Smooth muscle cell (in vitro differentiated cells): ENCODE measurements around the gene CELSR2. TPM values are rescaled to one million over a fixed set of nuclear protein-coding genes. Genes with fewer than 3 reads are reported as not detected.

Experiments
- DNase-seq: peaks from one replicate; lab custom pipeline; 2025; ENCODE audit not compliant: unreplicated experiment; lab: John Stamatoyannopoulos, UW
- H2AFZ ChIP-seq: fragments of 200-600 bp; sonication (generic); 2 replicates; pipeline ENCODE4 v1.6.0; 2016; ENCODE audit warnings: antibody characterized with exemption, low read depth, mild to moderate bottlenecking
- H3F3A ChIP-seq: fragments of 200-600 bp; sonication (generic); 2 replicates; pipeline ENCODE4 v1.6.0; 2017; ENCODE audit warnings: antibody characterized with exemption, low read depth
- H3K27ac ChIP-seq: fragments of 200-600 bp; sonication (generic); 2 replicates; pipeline ENCODE4 v1.5.1; 2016; ENCODE audit warnings: low read depth, mild to moderate bottlenecking
- H3K27me3 ChIP-seq: fragments of 200-600 bp; sonication (generic); 2 replicates; pipeline ENCODE4 v1.6.1; 2016; ENCODE audit warnings: low read depth, mild to moderate bottlenecking
- H3K36me3 ChIP-seq: fragments of 200-600 bp; sonication (generic); 2 replicates; pipeline ENCODE4 v1.5.1; 2016; ENCODE audit warnings: low read depth
- H3K4me1 ChIP-seq: fragments of 200-600 bp; sonication (generic); 2 replicates; pipeline ENCODE4 v1.5.1; 2016; ENCODE audit warnings: low read depth
- H3K4me2 ChIP-seq: fragments of 200-600 bp; sonication (generic); 2 replicates; pipeline ENCODE4 v1.6.0; 2016; ENCODE audit warnings: mild to moderate bottlenecking
- H3K4me3 ChIP-seq: fragments of 200-600 bp; sonication (generic); 2 replicates; pipeline ENCODE4 v1.5.1; 2016; ENCODE audit warnings: mild to moderate bottlenecking
- H3K79me2 ChIP-seq: fragments of 200-600 bp; sonication (generic); 2 replicates; pipeline ENCODE4 v1.6.0; 2016; ENCODE audit warnings: low read depth, mild to moderate bottlenecking
- H3K9ac ChIP-seq: fragments of 200-600 bp; sonication (generic); 2 replicates; pipeline ENCODE4 v1.6.0; 2016; ENCODE audit warnings: low read depth
- H3K9me3 ChIP-seq: fragments of 200-600 bp; sonication (generic); replicated peaks from 2 replicates; pipeline ENCODE4 v1.5.1; 2016; ENCODE audit warnings: low read depth
- H4K20me1 ChIP-seq: fragments of 200-600 bp; sonication (generic); 2 replicates; pipeline ENCODE4 v1.6.0; 2016; ENCODE audit warnings: low read depth
- WGBS: methylation state at CpG from one replicate; pipeline ENCODE4 v1.1.7; 2016; ENCODE audit warnings: low lambda C conversion rate; 5-methylcytosine and 5-hydroxymethylcytosine counted together
- polyA plus RNA-seq: library from polyadenylated mRNA; unstranded; fragments of >200 nt; fragmentation: Nextera tagmentation; extraction: Ambion mirVana; gene quantifications from 2 replicates; pipeline ENCODE4 v1.2.1, GENCODE V29; 2016
- total RNA-seq: library from RNA; depleted of rRNA; stranded (reverse); fragments of >200 nt; gene quantifications from 2 replicates; pipeline ENCODE4 v1.2.3, GENCODE V29; 2014
- TF ChIP-seq, protein P1 (sequence below): fragments of 200-600 bp; sonication (generic); IDR thresholded peaks from 2 replicates; pipeline ENCODE4 v1.5.1; 2017; ENCODE audit warnings: borderline replicate concordance, mild to moderate bottlenecking, antibody characterized with exemption; ENCODE audit not compliant: insufficient read depth, poor library complexity, severe bottlenecking

The CELSR2 gene
- total and polyA plus RNA-seq, 2 experiments from 2014 or later: 1.8 to 3.6 TPM

GRCh38 chr1:109309347-109309746 lies 60.0 kb downstream of the CELSR2 start:
- H3K4me3 ChIP-seq: no peak overlapping the region
- WGBS: 81% methylated on average over 2 of the region's 2 CpGs
- H3K36me3 ChIP-seq: no peaks in the 10 kb centered on the region
- H3K27ac ChIP-seq: no peak overlapping the region
- H3K4me2 ChIP-seq: no peak overlapping the region
- H2AFZ ChIP-seq: no peak overlapping the region
- peaks cover 23% of the 10 kb centered on the region for H3K4me1 ChIP-seq
- no peaks in the 10 kb centered on the region for H3K9me3 ChIP-seq
- no peaks in the 10 kb centered on the region for H4K20me1 ChIP-seq
- TF ChIP-seq, protein P1, sequence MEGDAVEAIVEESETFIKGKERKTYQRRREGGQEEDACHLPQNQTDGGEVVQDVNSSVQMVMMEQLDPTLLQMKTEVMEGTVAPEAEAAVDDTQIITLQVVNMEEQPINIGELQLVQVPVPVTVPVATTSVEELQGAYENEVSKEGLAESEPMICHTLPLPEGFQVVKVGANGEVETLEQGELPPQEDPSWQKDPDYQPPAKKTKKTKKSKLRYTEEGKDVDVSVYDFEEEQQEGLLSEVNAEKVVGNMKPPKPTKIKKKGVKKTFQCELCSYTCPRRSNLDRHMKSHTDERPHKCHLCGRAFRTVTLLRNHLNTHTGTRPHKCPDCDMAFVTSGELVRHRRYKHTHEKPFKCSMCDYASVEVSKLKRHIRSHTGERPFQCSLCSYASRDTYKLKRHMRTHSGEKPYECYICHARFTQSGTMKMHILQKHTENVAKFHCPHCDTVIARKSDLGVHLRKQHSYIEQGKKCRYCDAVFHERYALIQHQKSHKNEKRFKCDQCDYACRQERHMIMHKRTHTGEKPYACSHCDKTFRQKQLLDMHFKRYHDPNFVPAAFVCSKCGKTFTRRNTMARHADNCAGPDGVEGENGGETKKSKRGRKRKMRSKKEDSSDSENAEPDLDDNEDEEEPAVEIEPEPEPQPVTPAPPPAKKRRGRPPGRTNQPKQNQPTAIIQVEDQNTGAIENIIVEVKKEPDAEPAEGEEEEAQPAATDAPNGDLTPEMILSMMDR: no peak
- H3F3A ChIP-seq: no peaks in the 10 kb centered on the region
- H3K9ac ChIP-seq: no peak overlapping the region
- no peak for DNase-seq
- H3K27me3 ChIP-seq: no peaks in the 10 kb centered on the region
- no peaks in the 10 kb centered on the region for H3K79me2 ChIP-seq

GRCh38 chr1:109312246-109312645 lies 62.9 kb downstream of the CELSR2 start:
- Histone ChIP-seq H3K27me3 (no peaks in the 10 kb centered on the region), H3K27ac (no peak overlapping the region), H3K79me2 (no peaks in the 10 kb centered on the region), H3K36me3 (no peaks in the 10 kb centered on the region), H2AFZ (no peak overlapping the region), H3K4me1 (peaks cover 10% of the 10 kb centered on the region), H3K4me3 (no peak overlapping the region), H4K20me1 (no peaks in the 10 kb centered on the region), H3K4me2 (no peak overlapping the region), H3F3A (no peaks in the 10 kb centered on the region), H3K9me3 (no peaks in the 10 kb centered on the region), H3K9ac (no peak overlapping the region)
- no peak for DNase-seq
- WGBS: 71% methylated on average over 2 of the region's 2 CpGs
- TF ChIP-seq, protein P1: no peak

- Histone ChIP-seq H4K20me1 (no peaks in the 10 kb centered on the region), H3K27me3 (no peaks in the 10 kb centered on the region), H3K36me3 (no peaks in the 10 kb centered on the region), H3K9ac (no peak overlapping the region), H2AFZ (no peak overlapping the region), H3F3A (no peaks in the 10 kb centered on the region), H3K79me2 (no peaks in the 10 kb centered on the region), H3K27ac (no peak overlapping the region), H3K4me1 (peaks cover under 1% of the 10 kb centered on the region), H3K4me3 (no peak overlapping the region), H3K4me2 (no peak overlapping the region), H3K9me3 (no peaks in the 10 kb centered on the region)
- WGBS: 91% methylated on average over 12 of the region's 12 CpGs
- no peak for DNase-seq
- TF ChIP-seq, protein P1: no peak
Measured at GRCh38 chr1:109312978-109313775, 63.8 kb downstream of the CELSR2 start.

- no peaks in the 10 kb centered on the region for H3K27me3 ChIP-seq
- no peaks in the 10 kb centered on the region for H4K20me1 ChIP-seq
- no peak overlapping the region for H3K4me3 ChIP-seq
- H3K4me2 ChIP-seq: no peak overlapping the region
- no peaks in the 10 kb centered on the region for H3K4me1 ChIP-seq
- H3K27ac ChIP-seq: no peak overlapping the region
- DNase-seq: no peak
- 93% methylated on average over 1 of the region's 1 CpG for WGBS
- TF ChIP-seq, protein P1: no peak
- H3K9me3 ChIP-seq: no peaks in the 10 kb centered on the region
- no peaks in the 10 kb centered on the region for H3K36me3 ChIP-seq
- H3F3A ChIP-seq: no peaks in the 10 kb centered on the region
- no peak overlapping the region for H3K9ac ChIP-seq
- H3K79me2 ChIP-seq: no peaks in the 10 kb centered on the region
- no peak overlapping the region for H2AFZ ChIP-seq
Measured at GRCh38 chr1:109314795-109315194, 65.5 kb downstream of the CELSR2 start.
